Measurements from ENCODE around the gene SSTR4.

- TF ChIP-seq SP1 (IDR thresholded peaks at IDR 0.05; ENCODE audit: low read depth) (no peak), EZH2 (IDR thresholded peaks at IDR 0.05) (no peak), EZH2phosphoT487 (IDR thresholded peaks at IDR 0.05; ENCODE audit: borderline replicate concordance) (no peak)
- TF ChIP-seq, protein P1, sequence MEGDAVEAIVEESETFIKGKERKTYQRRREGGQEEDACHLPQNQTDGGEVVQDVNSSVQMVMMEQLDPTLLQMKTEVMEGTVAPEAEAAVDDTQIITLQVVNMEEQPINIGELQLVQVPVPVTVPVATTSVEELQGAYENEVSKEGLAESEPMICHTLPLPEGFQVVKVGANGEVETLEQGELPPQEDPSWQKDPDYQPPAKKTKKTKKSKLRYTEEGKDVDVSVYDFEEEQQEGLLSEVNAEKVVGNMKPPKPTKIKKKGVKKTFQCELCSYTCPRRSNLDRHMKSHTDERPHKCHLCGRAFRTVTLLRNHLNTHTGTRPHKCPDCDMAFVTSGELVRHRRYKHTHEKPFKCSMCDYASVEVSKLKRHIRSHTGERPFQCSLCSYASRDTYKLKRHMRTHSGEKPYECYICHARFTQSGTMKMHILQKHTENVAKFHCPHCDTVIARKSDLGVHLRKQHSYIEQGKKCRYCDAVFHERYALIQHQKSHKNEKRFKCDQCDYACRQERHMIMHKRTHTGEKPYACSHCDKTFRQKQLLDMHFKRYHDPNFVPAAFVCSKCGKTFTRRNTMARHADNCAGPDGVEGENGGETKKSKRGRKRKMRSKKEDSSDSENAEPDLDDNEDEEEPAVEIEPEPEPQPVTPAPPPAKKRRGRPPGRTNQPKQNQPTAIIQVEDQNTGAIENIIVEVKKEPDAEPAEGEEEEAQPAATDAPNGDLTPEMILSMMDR (IDR thresholded peaks at IDR 0.05 in 2 of 3, conservative IDR thresholded peaks at IDR 0.05 in 1 of 3; ENCODE audit: borderline replicate concordance in 1 of 3, insufficient read depth in 1 of 3, low read depth in 2 of 3, low read length in 2 of 3) = no peak
These were observed 5.8 kb upstream of the SSTR4 start for GRCh38 chr20:23029324-23029723.

Data from HCT116 (cell line).